Keratinocyte (primary cell): Measurements from ENCODE around the gene ERBIN. TPM values are rescaled to one million over a fixed set of nuclear protein-coding genes. Genes with fewer than 3 reads are reported as not detected.

Source experiments
- DNase-seq: peaks from one replicate; pipeline ENCODE4 v3.0.0-alpha.2; 2011; ENCODE audit warnings: low read depth, missing footprints, low spot score
- FAIRE-seq: peaks from 2 replicates; lab custom pipeline; 2011; peaks lifted over from hg19 to GRCh38; lab: Jason Lieb, UNC
- H2AFZ ChIP-seq: 2 replicates; pipeline ENCODE4 v1.6.0; 2012; ENCODE audit warnings: low read length, control low read depth, inconsistent platforms; ENCODE audit not compliant: control insufficient read depth
- H3K27ac ChIP-seq: 2 replicates; pipeline ENCODE4 v1.5.1; 2011; ENCODE audit warnings: low read length; ENCODE audit not compliant: control insufficient read depth, insufficient read depth
- H3K27me3 ChIP-seq: 3 replicates; pipeline ENCODE4 v1.6.0; 2011; ENCODE audit warnings: low read length; ENCODE audit not compliant: control insufficient read depth, insufficient read depth; ENCODE audit errors: extremely low read depth
- H3K36me3 ChIP-seq, 2 experiments: 2 replicates in 1 of 2; 3 replicates in 1 of 2; pipeline ENCODE4 v1.5.1; 2011; ENCODE audit warnings: low read length in 2 of 2, mild to moderate bottlenecking in 1 of 2; ENCODE audit not compliant: control insufficient read depth in 2 of 2, insufficient read depth in 2 of 2; ENCODE audit errors: extremely low read depth in 1 of 2
- H3K4me1 ChIP-seq: 3 replicates; pipeline ENCODE4 v1.5.1; 2011; ENCODE audit warnings: low read length; ENCODE audit not compliant: control insufficient read depth, insufficient read depth; ENCODE audit errors: extremely low read depth
- H3K4me2 ChIP-seq: 3 replicates; pipeline ENCODE4 v1.6.0; 2011; ENCODE audit warnings: low read depth, low read length; ENCODE audit not compliant: control insufficient read depth, insufficient read depth; ENCODE audit errors: extremely low read depth
- H3K4me3 ChIP-seq, 3 experiments: fragments of 200-600 bp in 1 of 3; sonication (generic) in 1 of 3; 2 replicates in 2 of 3; 3 replicates in 1 of 3; pipeline ENCODE4 v1.5.1; 2011 to 2016; ENCODE audit warnings: low read length in 3 of 3, mild to moderate bottlenecking in 3 of 3, control low read depth in 2 of 3, inconsistent platforms in 1 of 3, low read depth in 1 of 3, mixed read lengths in 1 of 3, mixed run types in 1 of 3, moderate library complexity in 1 of 3; ENCODE audit not compliant: control insufficient read depth in 2 of 3, insufficient read depth in 2 of 3; ENCODE audit errors: extremely low read depth in 1 of 3
- H3K79me2 ChIP-seq: 2 replicates; pipeline ENCODE4 v1.6.0; 2012; ENCODE audit warnings: low read length; ENCODE audit not compliant: control insufficient read depth, insufficient read depth
- H3K9ac ChIP-seq: 3 replicates; pipeline ENCODE4 v1.6.0; 2011; ENCODE audit warnings: low read length; ENCODE audit not compliant: control insufficient read depth, insufficient read depth; ENCODE audit errors: extremely low read depth
- H3K9me1 ChIP-seq: 3 replicates; pipeline ENCODE4 v1.6.0; 2011; ENCODE audit warnings: low read length; ENCODE audit not compliant: control insufficient read depth, insufficient read depth; ENCODE audit errors: extremely low read depth
- H3K9me3 ChIP-seq: 2 replicates; pipeline ENCODE4 v1.5.1; 2012; ENCODE audit warnings: low read depth, low read length; ENCODE audit not compliant: control insufficient read depth
- H4K20me1 ChIP-seq: 3 replicates; pipeline ENCODE4 v1.6.0; 2011; ENCODE audit warnings: low read length; ENCODE audit not compliant: control insufficient read depth, insufficient read depth; ENCODE audit errors: extremely low read depth
- EZH2 ChIP-seq: IDR thresholded peaks from one replicate; pipeline ENCODE4 v1.6.1; 2012; ENCODE audit warnings: inconsistent platforms, mild to moderate bottlenecking, low read length, moderate library complexity
- dilution Hi-C: fragments of 300-500 bp; cut with MboI; formaldehyde crosslinking; loops from one replicate; pipeline ENCODE4 v1.7.0; 2020; ENCODE audit warnings: low sequenced_read_pairs; ENCODE audit not compliant: extremely low pct_ligation_motif_present
- polyA plus RNA-seq, 5 experiments: library from polyadenylated mRNA; depleted of rRNA in 3 of 5; stranded (reverse) in 3 of 5; stranded (forward) in 1 of 5; unstranded in 1 of 5; fragments of >200 nt; gene quantifications; 1 replicate in 1 of 5; 2 replicates in 3 of 5; 3 replicates in 1 of 5; pipeline versions ENCODE4 v1.2.1 to v1.2.3, GENCODE V29; 2011 to 2012; ENCODE audit warnings: missing spikeins in 2 of 5, low read depth in 1 of 5, low replicate concordance in 1 of 5
- TF ChIP-seq, protein P1 (sequence below), 3 experiments: IDR thresholded peaks in 1 of 3; conservative IDR thresholded peaks in 1 of 3; optimal IDR thresholded peaks in 1 of 3; 2 replicates in 2 of 3; 3 replicates in 1 of 3; pipeline versions ENCODE3 to v1.5.1; 2011; ENCODE audit warnings: low read length in 3 of 3, mild to moderate bottlenecking in 3 of 3, moderate library complexity in 2 of 3, control low read depth in 1 of 3, inconsistent platforms in 1 of 3; ENCODE audit not compliant: insufficient read depth in 2 of 3; ENCODE audit errors: extremely low read depth in 1 of 3

ERBIN gene
- polyA plus RNA-seq, 1 donor (not counting 4 experiments of a cell fraction or from before 2014, with no cell fraction given) = 30.6 TPM

DNA sequence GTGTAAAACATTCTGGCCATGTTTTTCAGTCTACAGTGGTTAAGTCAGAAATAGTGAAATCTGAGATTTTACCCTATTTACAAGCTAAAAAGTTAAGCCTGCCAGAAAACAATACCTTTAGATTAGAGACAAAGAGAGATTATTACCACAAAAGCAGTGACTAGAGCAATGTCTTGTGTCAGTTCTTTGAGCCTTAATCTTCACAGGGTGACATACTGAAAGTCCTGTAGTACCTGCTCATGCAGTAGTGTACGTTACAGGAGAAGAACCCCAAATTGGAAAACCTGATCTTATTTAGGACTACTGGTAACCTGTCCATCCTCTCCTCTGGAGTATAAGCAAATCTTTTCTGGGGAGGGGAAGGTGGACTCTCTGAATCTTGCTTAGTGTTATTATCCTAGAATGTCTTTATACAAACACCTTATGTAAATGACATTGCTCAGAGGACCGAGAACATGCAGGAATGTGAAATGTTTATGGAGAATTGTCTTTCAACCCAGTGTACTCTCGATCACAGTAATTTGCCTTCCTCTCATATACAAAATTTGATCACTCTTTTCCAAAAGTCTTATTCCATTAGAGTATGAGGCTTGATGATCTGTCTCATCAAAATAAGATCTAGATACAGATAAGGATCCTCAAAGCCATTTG, 55.7 kb downstream of the ERBIN start:
- H3K36me3 ChIP-seq = peaks cover 0 to 3% of the 10 kb centered on the region in 2 experiments
- no peak overlapping the region for H2AFZ ChIP-seq
- peaks cover 7% of the 10 kb centered on the region for H3K4me1 ChIP-seq
- no peaks in the 10 kb centered on the region for H3K27me3 ChIP-seq
- H3K9me3 ChIP-seq = no peaks in the 10 kb centered on the region
- TF ChIP-seq, protein P1, sequence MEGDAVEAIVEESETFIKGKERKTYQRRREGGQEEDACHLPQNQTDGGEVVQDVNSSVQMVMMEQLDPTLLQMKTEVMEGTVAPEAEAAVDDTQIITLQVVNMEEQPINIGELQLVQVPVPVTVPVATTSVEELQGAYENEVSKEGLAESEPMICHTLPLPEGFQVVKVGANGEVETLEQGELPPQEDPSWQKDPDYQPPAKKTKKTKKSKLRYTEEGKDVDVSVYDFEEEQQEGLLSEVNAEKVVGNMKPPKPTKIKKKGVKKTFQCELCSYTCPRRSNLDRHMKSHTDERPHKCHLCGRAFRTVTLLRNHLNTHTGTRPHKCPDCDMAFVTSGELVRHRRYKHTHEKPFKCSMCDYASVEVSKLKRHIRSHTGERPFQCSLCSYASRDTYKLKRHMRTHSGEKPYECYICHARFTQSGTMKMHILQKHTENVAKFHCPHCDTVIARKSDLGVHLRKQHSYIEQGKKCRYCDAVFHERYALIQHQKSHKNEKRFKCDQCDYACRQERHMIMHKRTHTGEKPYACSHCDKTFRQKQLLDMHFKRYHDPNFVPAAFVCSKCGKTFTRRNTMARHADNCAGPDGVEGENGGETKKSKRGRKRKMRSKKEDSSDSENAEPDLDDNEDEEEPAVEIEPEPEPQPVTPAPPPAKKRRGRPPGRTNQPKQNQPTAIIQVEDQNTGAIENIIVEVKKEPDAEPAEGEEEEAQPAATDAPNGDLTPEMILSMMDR (optimal IDR thresholded peaks at IDR 0.05 in 1 of 3, IDR thresholded peaks at IDR 0.05 in 1 of 3, conservative IDR thresholded peaks at IDR 0.05 in 1 of 3; ENCODE audit: extremely low read depth in 1 of 3, insufficient read depth in 2 of 3, low read length in 3 of 3) = no peak
- no peak for TF ChIP-seq EZH2
- H4K20me1 ChIP-seq = peaks cover 10% of the 10 kb centered on the region
- H3K79me2 ChIP-seq = peaks cover 87% of the 10 kb centered on the region
- H3K9ac ChIP-seq = no peak overlapping the region
- no peaks in the 10 kb centered on the region for H3K9me1 ChIP-seq
- DNase-seq = no peak
- H3K27ac ChIP-seq = no peak overlapping the region
- dilution Hi-C loops = no loop called here
- FAIRE-seq = peak; percentile 46
- no peak overlapping the region for H3K4me2 ChIP-seq
- no peak overlapping the region for H3K4me3 ChIP-seq

- Histone ChIP-seq H3K27me3 (no peaks in the 10 kb centered on the region), H4K20me1 (peaks cover 10% of the 10 kb centered on the region), H3K79me2 (peaks cover 92% of the 10 kb centered on the region), H2AFZ (no peak overlapping the region), H3K9me3 (no peaks in the 10 kb centered on the region), H3K9ac (no peak overlapping the region), H3K4me1 (peaks cover 7% of the 10 kb centered on the region), H3K4me2 (no peak overlapping the region), H3K27ac (no peak overlapping the region), H3K4me3 (no peak overlapping the region), H3K9me1 (no peaks in the 10 kb centered on the region), H3K36me3 (peaks cover 0 to 3% of the 10 kb centered on the region in 2 experiments)
- dilution Hi-C loops = no loop called here
- TF ChIP-seq, protein P1 (optimal IDR thresholded peaks at IDR 0.05 in 1 of 3, IDR thresholded peaks at IDR 0.05 in 1 of 3, conservative IDR thresholded peaks at IDR 0.05 in 1 of 3; ENCODE audit: extremely low read depth in 1 of 3, insufficient read depth in 2 of 3, low read length in 3 of 3) = no peak
- TF ChIP-seq EZH2 = no peak
- FAIRE-seq (no peak), DNase-seq (no peak)
Observed at GRCh38 chr5:65982635-65983034, 56.3 kb downstream of the ERBIN start.
